COLO668 (cell line): ENCODE data around the gene FOLR2.

Experiments used
- DNase-seq: peaks from one replicate; lab custom pipeline; 2025; ENCODE audit not compliant: unreplicated experiment; lab: John Stamatoyannopoulos, UW

Gene FOLR2

DNA sequence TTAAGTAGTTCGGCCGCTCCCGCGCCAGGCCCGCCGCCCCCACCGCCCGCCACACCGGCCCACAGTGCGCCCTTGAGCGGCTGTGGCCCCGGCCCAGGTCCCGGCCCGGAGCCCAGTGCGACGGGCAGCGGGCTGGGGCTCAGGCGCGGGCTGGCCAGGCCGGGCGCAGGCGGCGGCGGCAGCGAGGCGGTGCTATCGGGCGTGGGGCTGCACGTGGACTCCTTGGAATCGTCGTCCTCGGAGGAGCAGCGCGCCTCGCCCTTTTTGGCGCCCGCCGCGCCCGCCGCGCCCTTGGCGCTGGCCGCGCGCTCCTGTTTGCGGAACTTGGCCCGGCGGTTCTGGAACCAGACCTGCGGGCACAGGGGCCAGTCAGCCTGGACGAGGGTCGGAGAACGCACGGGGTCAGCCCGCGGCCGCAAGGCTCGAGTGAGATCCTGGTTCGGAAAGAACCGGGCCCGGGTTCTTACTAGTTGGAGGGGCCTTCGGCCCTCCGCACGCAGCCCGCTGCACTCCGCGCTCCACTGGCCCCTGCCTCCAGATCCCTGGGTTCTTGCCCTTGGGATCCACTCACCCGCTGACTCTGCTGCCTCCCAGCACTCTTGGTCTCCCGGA is 23.4 kb downstream of the FOLR2 start:
- peak; percentile 57 for DNase-seq

DNA sequence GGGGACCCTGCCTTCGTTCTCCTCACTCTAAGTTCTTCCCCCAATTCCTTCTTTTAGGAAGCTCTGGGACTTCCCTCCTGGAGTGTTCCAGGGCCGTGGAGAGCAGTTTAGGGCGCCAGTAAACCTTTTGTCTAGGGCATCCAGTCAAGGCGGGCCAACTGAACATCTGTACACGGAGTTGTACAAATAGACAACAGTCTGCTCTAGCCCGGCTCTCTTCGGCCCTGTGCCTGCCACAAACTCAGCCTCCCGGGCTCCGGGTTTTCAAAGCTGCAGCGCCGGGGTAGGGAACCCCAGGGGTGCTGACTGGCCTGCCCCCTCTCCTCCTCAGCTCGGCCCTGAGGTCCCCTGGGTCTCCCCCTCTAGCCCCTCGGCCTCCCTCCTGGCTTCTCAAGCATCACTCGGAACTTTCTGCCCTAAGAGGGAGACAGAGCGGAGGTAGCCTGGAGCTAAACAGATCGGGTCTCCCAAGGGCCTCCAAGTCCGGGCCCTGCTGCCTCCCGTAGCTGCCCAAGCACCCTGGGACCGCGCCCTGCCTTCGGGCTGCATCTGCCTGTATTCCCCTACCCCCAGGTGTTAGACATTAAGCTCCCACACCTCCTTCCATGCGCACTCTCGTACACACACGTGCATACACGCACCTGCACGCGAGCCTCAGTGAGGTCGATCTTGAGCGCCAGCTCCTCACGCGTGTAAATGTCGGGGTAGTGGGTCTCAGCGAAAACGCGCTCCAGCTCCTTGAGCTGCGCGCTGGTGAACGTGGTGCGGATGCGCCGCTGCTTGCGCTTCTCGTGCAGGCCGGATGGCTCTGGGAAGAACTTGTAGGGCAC is 24.1 kb downstream of the FOLR2 start:
- peak; percentile 30 for DNase-seq

DNA sequence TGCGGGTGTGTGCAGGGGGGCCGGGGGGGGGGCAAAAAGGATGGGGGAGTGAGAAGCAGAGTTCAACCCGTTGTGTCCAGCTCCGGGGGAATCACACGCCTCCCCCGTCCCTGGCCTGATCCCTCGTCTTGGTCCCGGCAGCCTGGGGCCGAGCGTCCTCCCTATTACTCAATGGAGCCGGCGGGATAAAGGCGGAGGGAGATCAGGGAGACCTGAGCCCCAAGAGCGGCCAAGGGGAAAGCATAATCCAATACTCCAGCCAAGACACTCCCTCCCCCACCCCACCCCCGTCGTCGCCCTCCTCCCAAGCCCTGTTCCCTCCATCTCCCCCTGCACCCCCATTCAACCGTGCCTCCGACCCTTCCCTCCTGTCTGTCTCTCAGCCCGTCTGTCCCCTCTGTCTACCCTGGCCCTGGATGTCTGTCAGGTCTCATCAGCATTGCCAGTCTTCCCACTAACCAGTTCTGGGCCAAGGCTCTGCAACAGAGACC is 24.7 kb downstream of the FOLR2 start:
- DNase-seq = no peak

DNA sequence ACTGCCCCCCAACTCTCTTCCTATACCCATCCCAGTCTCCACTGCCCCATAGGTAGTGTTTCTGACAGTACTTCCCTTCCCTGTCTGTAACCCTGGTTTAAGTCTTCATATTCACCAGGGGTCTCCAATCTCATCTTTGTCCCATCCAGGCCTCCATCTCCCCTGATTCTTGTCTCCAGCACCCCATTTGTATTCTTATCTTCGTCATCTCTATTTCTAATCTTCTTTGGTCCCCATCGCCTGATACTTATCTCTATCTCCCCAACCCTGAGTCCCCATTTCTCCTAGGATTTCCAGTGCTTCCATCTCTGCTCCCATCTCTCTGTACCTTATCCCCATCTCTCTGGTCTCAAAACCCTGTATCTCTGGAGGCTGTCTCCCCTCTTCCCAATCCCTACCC is 25.5 kb downstream of the FOLR2 start:
- no peak for DNase-seq

DNA sequence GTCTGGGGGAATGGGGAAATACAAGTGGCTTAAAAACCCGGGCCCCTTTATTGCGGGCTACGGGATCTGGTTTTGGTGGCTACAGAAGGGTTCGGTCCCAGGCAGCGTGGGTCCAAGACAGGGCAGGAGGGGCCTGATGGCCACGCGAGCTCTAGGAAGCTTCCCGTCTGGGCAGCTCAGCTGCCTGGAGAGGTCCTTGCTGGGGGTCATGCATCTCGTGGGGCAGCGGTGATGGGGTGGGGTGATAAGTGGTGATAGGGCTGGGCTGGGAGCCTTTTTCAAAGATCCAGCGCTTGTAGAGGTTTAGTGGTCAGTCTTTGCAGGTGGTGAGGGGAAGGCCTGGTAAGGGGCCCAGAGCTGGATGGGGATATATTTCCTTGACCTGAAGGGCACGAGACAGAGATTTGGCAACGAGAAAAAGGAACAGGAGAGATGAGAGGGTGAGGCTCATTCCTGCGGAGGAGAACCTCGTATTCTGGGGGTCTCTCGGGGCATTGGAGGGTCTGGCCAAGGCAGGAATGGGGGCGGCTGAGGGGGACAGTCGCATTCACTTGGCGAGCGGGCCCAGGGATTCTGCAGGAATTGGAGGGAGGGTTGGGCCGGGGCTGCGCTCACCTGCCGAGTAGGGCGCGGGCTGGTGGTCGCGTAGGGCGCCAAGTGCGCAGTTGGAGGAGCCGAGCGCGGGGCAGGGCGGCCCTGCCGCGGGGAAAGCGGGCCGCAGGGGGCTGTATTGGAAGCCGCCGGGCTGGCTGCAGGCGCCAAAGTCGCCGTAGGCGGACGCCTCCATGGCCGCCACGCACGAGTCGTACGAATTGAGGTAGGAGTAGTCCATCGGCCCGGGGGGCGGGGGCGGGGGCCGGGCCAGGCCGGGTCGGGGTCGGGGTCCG is 26.8 kb downstream of the FOLR2 start:
- DNase-seq = no peak

DNA sequence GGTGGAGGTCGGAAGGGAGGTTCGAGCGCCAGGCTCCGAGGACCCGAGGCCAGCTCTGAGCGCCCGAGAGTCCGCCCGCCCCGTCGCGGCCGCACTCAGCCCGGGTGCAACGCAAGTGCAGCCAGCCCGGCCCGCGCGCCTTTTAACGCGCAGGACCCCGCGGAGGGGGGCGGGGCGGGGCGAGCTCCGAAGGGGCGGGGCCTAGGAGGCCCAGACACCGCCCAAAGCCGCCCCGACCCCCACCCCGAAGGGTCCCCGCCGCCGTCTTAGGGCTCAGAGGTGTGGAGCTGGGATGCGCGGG is 27.4 kb downstream of the FOLR2 start, which contains the start of gene PHOX2A:
Gene PHOX2A, minus strand, starts transcription at position 117 of the 301 bp plus-strand sequence. CDS start 172 bp downstream, outside the sequence.
- DNase-seq = no peak

DNA sequence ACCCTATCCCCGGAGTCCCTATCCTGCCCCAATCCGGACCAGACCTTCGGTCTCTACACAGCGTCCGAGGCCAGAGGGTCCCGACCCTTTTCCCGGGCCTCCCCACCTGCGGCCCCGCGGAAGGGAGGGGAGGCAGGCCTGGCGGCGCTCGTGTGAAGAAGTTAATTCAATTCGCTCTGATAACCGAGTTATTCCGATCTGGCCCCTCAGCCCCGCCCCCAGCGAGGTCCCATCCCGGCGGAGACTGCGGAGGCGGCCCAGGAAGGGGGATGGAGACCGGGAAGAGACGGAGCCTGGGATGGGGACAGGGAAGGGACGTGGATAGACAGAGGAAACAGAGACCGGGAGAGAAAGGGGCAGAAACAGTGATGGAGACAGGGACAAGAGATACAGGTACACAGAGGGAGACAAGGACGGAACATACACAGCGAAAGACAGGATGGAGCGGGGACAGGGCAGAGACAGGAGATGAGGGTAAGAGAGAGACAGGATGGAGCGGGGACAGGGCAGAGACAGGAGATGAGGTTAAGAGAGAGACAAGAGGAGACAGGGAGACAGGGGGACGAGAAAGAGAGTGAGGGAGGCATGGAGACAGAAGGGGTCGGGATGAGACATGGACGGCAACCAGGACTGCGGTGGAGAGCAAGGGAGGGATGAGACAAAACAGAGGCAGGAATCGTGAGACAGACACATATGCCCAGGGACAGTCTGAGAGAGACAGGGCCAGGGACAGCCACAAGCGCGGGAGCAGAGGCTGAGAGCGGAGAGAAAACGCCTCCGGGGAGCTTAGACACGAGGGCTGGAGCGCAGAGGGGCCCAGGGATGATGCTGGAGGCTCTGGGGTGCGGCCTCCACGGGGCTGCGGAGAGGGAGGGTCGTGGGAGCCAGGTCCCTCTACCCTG is 28.0 kb downstream of the FOLR2 start:
- DNase-seq = no peak

DNA sequence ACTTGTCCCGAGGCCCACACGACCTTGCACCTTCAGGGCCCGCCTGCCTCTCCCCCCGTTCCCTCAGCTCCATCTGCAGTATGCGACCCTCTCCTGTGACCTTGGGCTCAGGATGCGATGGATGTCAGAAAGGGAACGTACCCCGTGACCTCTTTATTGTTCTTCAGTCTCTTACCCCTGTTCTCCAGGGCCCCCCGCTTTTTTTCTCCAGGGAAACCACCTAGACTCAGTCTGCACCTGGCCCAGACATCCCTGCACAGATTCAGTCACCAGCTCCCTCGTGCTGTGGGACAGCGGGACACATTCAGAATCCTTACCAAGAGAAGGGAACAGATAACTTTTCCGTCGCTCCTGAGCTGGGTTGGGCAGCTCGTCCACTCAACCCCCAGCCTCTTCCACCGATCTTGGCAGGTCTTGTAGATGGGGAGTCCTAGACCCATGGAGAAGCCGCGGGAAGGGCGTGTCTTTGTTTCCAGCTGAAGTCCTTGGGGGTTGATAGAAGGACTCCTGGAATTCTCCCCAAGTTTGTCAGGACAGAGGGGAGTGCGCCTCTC is 28.7 kb downstream of the FOLR2 start:
- DNase-seq = no peak

DNA sequence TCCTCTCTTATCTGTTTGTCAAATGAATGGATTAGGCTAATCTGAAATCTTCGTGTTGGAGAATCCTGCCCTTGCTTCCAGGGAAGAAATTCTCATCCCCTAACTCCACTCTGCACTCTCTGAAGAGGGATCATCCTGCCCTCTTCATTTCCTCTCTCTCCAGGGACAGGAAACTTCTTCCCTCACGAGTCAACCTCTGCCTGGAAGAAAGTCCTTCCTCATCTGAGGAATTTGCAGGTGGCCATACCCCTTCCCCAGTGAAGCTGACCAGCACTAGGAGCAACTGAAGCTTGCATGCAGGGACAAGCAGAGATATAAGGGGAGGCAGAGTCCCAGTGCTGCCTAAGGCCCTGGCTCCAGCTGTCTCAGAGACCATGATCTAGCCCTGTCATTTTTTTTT is 31.0 kb downstream of the FOLR2 start:
- no peak for DNase-seq

DNA sequence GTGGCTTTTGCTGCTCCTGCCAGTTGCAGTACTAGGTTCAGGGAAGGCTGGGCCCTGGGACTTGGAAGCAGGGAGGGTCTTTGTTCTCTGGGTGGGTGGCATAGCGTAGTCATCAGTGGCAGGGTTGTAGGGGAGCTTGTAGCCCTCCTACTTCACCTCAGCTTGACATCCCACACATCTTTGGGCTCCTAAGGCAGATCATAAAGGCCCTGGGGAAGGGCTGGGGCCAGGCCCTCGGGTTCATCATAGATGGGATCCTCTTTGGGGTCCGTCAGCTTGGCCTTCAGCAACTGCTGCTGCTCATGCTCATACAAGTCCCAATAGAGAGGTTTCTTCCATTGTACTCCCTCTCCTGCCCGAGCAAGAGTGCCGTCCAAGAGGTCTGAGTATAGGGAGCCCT is 33.4 kb downstream of the FOLR2 start:
- DNase-seq = no peak

DNA sequence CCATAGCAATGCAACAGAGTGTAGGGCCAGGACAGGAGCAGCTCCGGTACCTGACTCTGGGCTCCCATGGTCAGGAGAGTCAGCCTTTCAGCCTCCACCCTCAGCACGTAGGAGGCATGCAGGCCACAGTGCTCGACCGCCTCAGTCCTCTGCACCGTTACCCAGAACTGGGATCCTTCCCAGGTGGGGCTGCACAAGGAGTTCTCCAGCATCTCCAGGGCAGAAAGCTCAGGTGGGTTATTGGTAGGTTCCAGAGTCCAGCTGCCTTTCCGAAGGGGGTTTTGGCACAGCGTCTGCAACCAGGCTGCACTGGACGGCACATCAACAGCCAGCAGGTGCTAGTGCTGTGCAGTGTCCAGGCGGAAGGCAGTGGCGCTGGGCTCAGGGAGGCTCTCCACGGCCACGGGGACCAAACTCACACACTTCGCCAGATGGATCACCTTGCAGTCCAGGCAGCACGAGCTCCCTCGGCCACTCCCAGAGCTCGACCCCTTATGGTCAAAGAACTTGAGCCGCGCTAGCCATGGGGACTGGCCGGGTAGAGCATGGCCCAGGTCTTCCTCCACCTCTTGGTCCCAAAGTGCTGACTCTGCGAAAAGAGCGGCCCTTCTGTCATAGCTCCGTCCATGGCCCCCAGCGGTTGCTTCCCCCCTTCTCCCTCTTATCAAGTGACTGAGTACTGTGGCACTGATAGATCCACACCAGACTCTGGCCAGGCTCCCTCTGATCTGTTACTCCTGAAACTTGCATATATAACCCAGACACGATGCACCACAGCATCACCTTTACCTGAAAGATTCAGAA is 34.3 kb downstream of the FOLR2 start:
- DNase-seq = no peak

DNA sequence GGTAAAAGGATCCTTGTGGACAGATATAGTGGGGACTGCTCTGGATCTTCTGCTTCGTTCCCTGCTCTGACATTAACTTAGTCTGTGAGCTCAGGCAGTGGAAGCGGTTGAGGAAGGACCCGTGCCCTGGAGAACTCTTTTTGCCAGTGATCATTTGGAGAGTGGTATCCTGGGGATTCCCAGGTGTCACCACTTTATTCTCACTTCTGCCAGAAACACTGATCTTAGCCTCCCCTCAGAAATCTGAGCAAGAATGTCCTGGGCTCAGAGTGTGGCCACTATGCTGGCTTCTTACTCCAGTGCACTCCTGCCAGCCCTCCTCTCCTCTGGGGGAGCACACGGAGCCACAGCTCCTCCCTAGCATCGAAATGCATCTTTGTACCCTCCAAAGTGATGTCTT is 35.0 kb downstream of the FOLR2 start:
- no peak for DNase-seq

DNA sequence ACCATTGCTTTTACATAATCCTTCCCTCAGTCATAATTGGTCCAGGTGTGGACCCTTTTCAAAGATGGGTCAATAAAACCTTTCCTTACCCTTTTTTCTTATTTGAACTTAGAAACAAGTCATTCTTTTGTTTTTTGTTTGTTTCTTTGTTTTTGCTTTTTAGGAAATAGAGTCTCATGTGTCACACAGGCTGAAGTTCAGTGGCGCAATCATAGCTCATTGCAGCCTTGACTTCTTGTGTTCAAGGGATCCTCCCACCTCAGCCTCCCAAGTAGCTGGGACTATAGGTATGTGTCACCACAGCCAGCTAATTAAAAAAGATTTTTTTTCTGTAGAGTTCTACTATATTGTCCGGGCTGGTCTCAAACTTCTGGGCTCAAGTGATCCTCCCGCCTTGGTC is 36.8 kb downstream of the FOLR2 start:
- DNase-seq = no peak

DNA sequence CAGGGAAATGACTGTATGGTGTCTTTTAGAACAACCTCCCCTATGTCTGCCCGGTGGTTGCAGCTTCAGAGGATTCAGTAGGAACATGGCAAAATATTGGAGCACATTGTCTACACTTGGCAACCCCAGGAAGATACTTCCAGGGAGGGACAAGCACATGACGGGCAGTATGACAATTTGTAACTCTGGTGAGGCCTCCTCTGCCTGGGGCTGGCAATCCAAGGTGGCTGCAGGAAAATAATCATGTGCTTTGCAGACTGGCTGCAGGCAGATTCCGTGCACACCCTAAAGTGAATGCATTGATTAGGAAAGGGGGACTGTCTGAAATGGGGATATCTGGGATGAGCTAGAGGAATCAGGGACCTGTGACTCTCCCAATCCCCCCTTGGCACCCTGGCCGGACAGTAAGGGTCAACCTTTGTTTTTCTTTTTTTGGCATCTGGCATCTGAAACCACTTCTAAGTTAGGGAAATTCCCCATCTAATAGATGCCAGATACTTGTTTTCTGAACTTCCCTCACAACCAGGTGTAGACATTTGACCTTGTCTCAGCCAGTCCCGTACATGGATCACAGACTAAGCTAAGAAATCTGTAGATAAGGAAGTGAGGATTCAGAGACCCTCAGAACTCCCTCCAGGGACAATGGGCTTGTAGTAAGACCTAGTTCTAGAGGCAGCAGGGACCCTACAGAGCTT is 37.9 kb downstream of the FOLR2 start:
- DNase-seq = no peak

DNA sequence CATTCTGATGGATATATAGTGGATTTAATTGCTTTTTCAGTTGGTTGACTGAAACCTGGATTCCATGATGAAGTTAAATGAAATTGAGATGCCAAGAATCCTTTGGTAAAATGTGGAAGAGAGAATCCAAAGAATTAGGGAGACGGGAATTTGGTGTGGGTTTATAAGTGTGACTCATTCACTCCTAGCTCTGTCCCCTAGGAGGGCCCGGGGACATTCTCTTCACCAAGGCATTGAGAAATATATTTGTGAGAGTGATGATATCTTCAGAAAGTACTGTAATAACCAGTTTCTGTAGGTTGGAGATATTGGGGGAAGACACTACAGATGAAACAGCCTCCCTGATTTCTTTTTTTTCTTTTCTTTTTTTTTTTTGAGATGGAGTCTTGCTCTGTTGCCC is 41.0 kb downstream of the FOLR2 start:
- no peak for DNase-seq

DNA sequence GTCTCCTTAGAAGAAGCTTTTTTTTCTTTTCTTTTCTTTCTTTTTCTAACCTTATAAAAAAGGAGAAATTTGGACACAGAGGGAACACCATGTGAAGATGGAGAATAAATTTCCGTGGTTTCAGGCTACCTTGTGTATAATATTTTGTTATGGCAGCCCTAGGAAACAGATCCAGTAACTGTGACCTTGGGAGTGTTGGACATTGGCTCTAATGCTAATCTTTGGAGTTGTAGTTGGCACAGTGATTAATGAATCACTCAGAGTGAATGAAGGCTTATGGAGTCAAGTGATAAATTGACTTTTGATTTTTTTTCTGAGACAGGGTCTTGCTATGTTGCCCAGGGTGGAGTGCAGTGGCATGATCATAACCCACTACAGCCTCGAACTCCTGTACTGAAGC is 42.9 kb downstream of the FOLR2 start:
- no peak for DNase-seq

DNA sequence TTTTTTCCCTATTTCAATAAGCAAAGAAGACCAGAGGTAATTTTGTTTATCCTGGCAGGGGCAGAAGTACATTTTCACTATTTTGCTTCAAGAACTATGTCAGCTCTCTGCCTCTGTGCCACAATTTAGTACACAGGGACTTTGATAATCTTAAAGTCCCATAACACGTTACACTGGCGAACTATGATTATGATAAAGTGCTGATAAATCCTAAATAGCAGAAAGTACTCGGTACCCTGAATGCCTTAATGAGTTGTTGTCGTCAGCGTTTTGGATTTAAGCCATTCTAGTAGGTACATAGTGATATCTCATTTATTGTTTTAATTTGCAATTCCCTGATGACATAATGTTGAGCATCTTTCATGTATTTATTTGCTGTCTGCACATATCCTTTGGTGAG is 44.0 kb downstream of the FOLR2 start:
- DNase-seq = no peak

DNA sequence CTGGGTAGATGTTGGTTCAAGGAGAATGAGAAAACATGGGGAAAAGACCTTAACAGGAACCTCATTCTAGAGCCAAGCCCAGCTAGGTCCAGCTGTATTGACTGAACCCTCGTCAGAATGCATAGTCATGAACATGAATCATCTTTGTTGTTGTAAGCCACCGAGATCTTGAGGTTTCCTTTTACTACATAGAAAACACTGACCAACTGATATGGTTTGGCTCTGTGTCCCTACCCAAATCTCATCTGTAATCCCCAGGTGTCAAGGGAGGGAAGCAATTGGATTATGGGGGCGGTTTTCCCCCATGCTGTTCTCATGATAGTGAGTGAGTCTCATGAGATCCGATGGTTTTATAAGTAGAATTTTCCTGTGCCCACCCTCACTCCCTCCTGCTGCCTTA is 46.8 kb downstream of the FOLR2 start:
- no peak for DNase-seq

DNA sequence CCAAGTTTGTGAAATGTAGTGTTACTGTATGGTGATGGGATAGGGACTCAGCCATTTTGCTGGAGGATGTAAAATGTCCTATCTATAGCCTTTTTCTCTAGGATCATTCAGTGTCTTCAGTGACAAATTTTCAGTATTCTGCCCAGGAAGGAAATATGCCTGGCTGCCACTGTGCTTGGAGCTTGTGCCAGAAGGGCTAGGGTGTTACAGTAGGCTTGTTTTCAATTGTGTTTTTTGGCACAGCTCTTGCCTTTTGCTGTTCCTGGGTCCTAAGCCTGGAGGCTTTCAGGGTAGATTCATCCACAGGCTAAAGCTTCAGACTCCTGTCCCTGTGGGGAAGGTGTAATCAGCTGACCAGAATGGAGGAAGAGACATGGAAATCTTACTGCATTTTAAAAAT is 49.4 kb downstream of the FOLR2 start:
- DNase-seq = no peak
